Lung (tissue), 12 donors: Measurements from ENCODE around the gene HEY2. TPM values are rescaled to one million over a fixed set of nuclear protein-coding genes. Genes with fewer than 3 reads are reported as not detected.

Source experiments
- ATAC-seq: fragments of 200-7000 bp; cut with Tn5 transposase; one replicate; pipeline ENCODE4 v1.9.1; 2020; ENCODE audit warnings: moderate number of reproducible peaks; ENCODE audit not compliant: insufficient read depth, low FRiP score
- DNase-seq, 3 donors: peaks; one replicate each; pipeline ENCODE4 v3.0.0-alpha.2; 2013 to 2017
- H3K27ac ChIP-seq, 2 donors: one replicate each; pipeline ENCODE4 v1.5.1; 2013; ENCODE audit warnings: mild to moderate bottlenecking in 2 of 2, moderate library complexity in 2 of 2, control low read depth in 1 of 2, inconsistent platforms in 1 of 2, low read depth in 1 of 2, low read length in 1 of 2
- H3K27me3 ChIP-seq, 3 donors: one replicate each; pipeline ENCODE4 v1.5.1; 2013; ENCODE audit warnings: low read length in 2 of 3; ENCODE audit not compliant: control insufficient read depth in 3 of 3, insufficient read depth in 3 of 3
- H3K36me3 ChIP-seq, 4 donors: one replicate each; pipeline ENCODE4 v1.5.1; 2013; ENCODE audit warnings: low read length in 4 of 4, mild to moderate bottlenecking in 1 of 4, moderate library complexity in 1 of 4; ENCODE audit not compliant: control insufficient read depth in 4 of 4, insufficient read depth in 4 of 4
- H3K4me1 ChIP-seq, 5 donors: one replicate each; pipeline ENCODE4 v1.5.1; 2013; ENCODE audit warnings: low read length in 5 of 5, mild to moderate bottlenecking in 2 of 5, moderate library complexity in 1 of 5; ENCODE audit not compliant: control insufficient read depth in 5 of 5, insufficient read depth in 5 of 5
- H3K4me3 ChIP-seq: one replicate; pipeline ENCODE4 v1.5.1; 2013; ENCODE audit warnings: mild to moderate bottlenecking, control low read depth, moderate library complexity
- H3K9ac ChIP-seq, 2 donors: one replicate each; pipeline ENCODE4 v1.5.1; 2013; ENCODE audit warnings: low read length in 2 of 2, control low read depth in 1 of 2; ENCODE audit not compliant: insufficient read depth in 1 of 2
- H3K9me3 ChIP-seq, 4 donors: one replicate each; pipeline ENCODE4 v1.5.1; 2013; ENCODE audit warnings: low read length in 3 of 4, mild to moderate bottlenecking in 1 of 4, moderate library complexity in 1 of 4; ENCODE audit not compliant: control insufficient read depth in 4 of 4, insufficient read depth in 3 of 4
- CTCF ChIP-seq: IDR thresholded peaks from 2 replicates; pipeline ENCODE4 v1.5.1; 2012; ENCODE audit warnings: mild to moderate bottlenecking; ENCODE audit errors: control extremely low read depth, extremely low read depth
- whole genome bisulfite sequencing, 2 donors: extraction: QIAGEN DNeasy Blood & Tissue Kit; methylation state at CpG; one replicate each; pipeline ENCODE4 v1.1.7; 2013; 5-methylcytosine and 5-hydroxymethylcytosine counted together
- polyA plus RNA-seq, 2 donors: library from polyadenylated mRNA; stranded (reverse); fragments of 200-250 nt; gene quantifications; one replicate each; pipeline ENCODE4 v1.2.1, GENCODE V29; 2013
- total RNA-seq, 2 donors: library from RNA; depleted of rRNA in 1 of 2; stranded (reverse); fragments of >200 nt in 1 of 2; gene quantifications; one replicate each; pipeline ENCODE4 v1.2.1, GENCODE V29; 2014 to 2021
- donor health status: control.
- donor health status: control.
- donor health status: Bipolar disorder and iron deficiency.
- donor health status: healthy.
- donor health status: DM: yes; HTN: yes; CAD: no.

The HEY2 gene
- total and polyA plus RNA-seq, 4 donors, result 1.0 to 5.2 (median 1.5) TPM

- no peak overlapping the region for H3K9ac ChIP-seq
- H3K4me1 ChIP-seq, result no peaks in the 10 kb centered on the region
- H3K4me3 ChIP-seq, result no peak overlapping the region
- H3K27me3 ChIP-seq, result no peaks in the 10 kb centered on the region
- no peak for TF ChIP-seq CTCF
- no peaks in the 10 kb centered on the region for H3K36me3 ChIP-seq
- ATAC-seq (no peak), DNase-seq (no peak)
- 73 to 84% methylated on average over 4 of the region's 4 CpGs for WGBS, 2 donors
- peaks cover 0 to 8% (median 4%) of the 10 kb centered on the region in 4 donors for H3K9me3 ChIP-seq
- H3K27ac ChIP-seq, result no peak overlapping the region
These were observed 41.7 kb upstream of the HEY2 start for GRCh38 chr6:125707615-125708243.

- WGBS, 2 donors, result 86 to 90% methylated on average over 4 of the region's 4 CpGs
- Histone ChIP-seq H3K9ac (no peak overlapping the region), H3K36me3 (no peaks in the 10 kb centered on the region), H3K4me1 (no peaks in the 10 kb centered on the region), H3K9me3 (peaks cover 0 to 8% (median 4%) of the 10 kb centered on the region in 4 donors), H3K27ac (no peak overlapping the region), H3K27me3 (no peaks in the 10 kb centered on the region), H3K4me3 (no peak overlapping the region)
- no peak for TF ChIP-seq CTCF
- DNase-seq (no peak), ATAC-seq (no peak)
These were observed 38.3 kb upstream of the HEY2 start for GRCh38 chr6:125711013-125711675.

GRCh38 chr6:125714441-125715090, 34.9 kb upstream of the HEY2 start:
- H3K9me3 ChIP-seq, result peaks cover 0 to 8% (median 4%) of the 10 kb centered on the region in 4 donors
- H3K4me3 ChIP-seq, result no peak overlapping the region
- 76 to 91% methylated on average over 2 of the region's 2 CpGs for WGBS, 2 donors
- no peak for TF ChIP-seq CTCF
- no peak overlapping the region for H3K27ac ChIP-seq
- H3K4me1 ChIP-seq, result no peaks in the 10 kb centered on the region
- DNase-seq (no peak), ATAC-seq (no peak)
- H3K27me3 ChIP-seq, result no peaks in the 10 kb centered on the region
- H3K9ac ChIP-seq, result no peak overlapping the region
- no peaks in the 10 kb centered on the region for H3K36me3 ChIP-seq
